Suppressor macrophage (primary cell): Measurements from ENCODE around the gene TLE5.

Experiments
- DNase-seq, 4 experiments: peaks; one replicate each; pipeline ENCODE4 v3.0.0-alpha.2; 2020 to 2022
- total RNA-seq, 17 experiments: gene quantifications; one replicate each; lab custom pipeline; 2026; ENCODE audit warnings: mixed read lengths in 6 of 17, inconsistent platforms in 3 of 17; lab: John Stamatoyannopoulos, UW

TLE5 gene
- 53.2 to 176 (median 111) reads per million in 17 experiments for total RNA-seq

- DNase-seq, result peak; percentile 44 to 88 (median 68)
Observed at GRCh38 chr19:3062165-3063105, at the start of gene TLE5. TLE5 (minus strand) TSS chr19:3062495; CDS start chr19:3062200, 295 bp downstream.

- DNase-seq, result no peak
Observed at GRCh38 chr19:3111586-3112247, 49.4 kb upstream of the TLE5 start.

GRCh38 chr19:3110126-3110825 is 48.0 kb upstream of the TLE5 start:
- DNase-seq, result no peak

- DNase-seq, result no peak
Observed at GRCh38 chr19:3109491-3109890, 47.2 kb upstream of the TLE5 start.

- DNase-seq, result peak; percentile 66 to 87 (median 78)
Observed at GRCh38 chr19:3108775-3109174, 46.5 kb upstream of the TLE5 start.

- DNase-seq, result no peak
Observed at GRCh38 chr19:3107658-3108057, 45.4 kb upstream of the TLE5 start.

- DNase-seq, result no peak
Observed at GRCh38 chr19:3106509-3107141, 44.3 kb upstream of the TLE5 start.

- DNase-seq, result no peak
Observed at GRCh38 chr19:3105641-3106508, 43.6 kb upstream of the TLE5 start.

GRCh38 chr19:3104708-3104983 is 42.4 kb upstream of the TLE5 start:
- DNase-seq, result peak in 1 of 4 experiments; percentile 2

GRCh38 chr19:3102239-3103140 is 40.2 kb upstream of the TLE5 start:
- DNase-seq, result no peak

- DNase-seq, result no peak
Observed at GRCh38 chr19:3100747-3101730, 38.7 kb upstream of the TLE5 start.

GRCh38 chr19:3100331-3100730 is 38.0 kb upstream of the TLE5 start:
- DNase-seq, result no peak

GRCh38 chr19:3099347-3100145 is 37.3 kb upstream of the TLE5 start:
- no peak for DNase-seq

GRCh38 chr19:3098515-3099346 is 36.4 kb upstream of the TLE5 start:
- peak; percentile 16 to 68 (median 56) for DNase-seq

- DNase-seq, result no peak
Observed at GRCh38 chr19:3098141-3098514, 35.8 kb upstream of the TLE5 start.

- DNase-seq, result no peak
Observed at GRCh38 chr19:3097442-3097871, 35.2 kb upstream of the TLE5 start.

- no peak for DNase-seq
Observed at GRCh38 chr19:3096902-3097326, 34.6 kb upstream of the TLE5 start.
